Ovary (tissue), 3 donors: ENCODE measurements around the gene BBOF1.

Source experiments
- EP300 ChIP-seq: sonication (generic); formaldehyde crosslinking; IDR thresholded peaks from one replicate; pipeline ENCODE4 v1.6.1; 2017; ENCODE audit warnings: antibody characterized with exemption
- POLR2A ChIP-seq: fragments of 450-650 bp; IDR thresholded peaks from one replicate; pipeline ENCODE4 v1.6.1; 2017; ENCODE audit warnings: antibody characterized with exemption, mild to moderate bottlenecking, moderate library complexity
- TF ChIP-seq, protein P1 (sequence below), 3 donors: fragments of 450-650 bp in 2 of 3; fragments of 200-600 bp in 1 of 3; IDR thresholded peaks; one replicate each; pipeline versions ENCODE4 v1.5.1 to v1.8.0; 2016 to 2022; ENCODE audit warnings: antibody characterized with exemption in 3 of 3, mild to moderate bottlenecking in 1 of 3
- donor health status: DM: no; HTN: no; CAD: no.

DNA sequence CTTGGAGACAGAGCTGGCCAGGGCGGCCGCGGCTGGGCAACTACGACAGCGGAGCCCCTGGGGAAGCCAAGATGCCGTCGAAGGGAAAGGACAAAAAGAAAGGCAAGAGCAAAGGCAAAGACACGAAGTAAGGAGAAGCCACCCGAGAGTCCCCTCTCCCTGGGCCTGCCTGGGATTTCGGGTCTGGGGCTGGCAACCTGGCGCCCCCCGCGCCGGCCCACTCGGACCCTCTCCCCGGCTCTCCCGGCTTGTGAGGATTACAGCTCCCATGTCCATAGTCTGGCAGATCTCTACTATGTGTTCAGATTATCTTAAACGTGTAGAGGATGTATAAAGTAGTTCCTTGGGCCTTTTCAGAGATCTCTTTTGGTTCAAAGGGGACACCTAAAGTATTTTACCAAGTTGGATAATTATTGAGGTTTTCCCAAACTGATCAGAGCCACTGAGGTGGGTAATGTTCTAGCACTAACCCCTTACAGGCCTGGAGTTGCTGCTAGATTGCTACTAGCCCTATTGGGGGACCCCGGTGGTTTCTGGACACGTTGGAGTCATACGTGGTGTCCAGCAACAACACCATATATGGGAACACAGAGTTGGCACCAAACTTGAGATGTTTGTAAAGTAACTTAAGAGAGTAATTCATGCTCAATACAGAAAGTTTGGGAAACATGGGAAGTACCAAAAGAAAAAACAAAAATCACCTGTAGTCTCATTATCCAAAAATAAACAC lies 424 bp downstream of the BBOF1 start:
- TF ChIP-seq, protein P1, sequence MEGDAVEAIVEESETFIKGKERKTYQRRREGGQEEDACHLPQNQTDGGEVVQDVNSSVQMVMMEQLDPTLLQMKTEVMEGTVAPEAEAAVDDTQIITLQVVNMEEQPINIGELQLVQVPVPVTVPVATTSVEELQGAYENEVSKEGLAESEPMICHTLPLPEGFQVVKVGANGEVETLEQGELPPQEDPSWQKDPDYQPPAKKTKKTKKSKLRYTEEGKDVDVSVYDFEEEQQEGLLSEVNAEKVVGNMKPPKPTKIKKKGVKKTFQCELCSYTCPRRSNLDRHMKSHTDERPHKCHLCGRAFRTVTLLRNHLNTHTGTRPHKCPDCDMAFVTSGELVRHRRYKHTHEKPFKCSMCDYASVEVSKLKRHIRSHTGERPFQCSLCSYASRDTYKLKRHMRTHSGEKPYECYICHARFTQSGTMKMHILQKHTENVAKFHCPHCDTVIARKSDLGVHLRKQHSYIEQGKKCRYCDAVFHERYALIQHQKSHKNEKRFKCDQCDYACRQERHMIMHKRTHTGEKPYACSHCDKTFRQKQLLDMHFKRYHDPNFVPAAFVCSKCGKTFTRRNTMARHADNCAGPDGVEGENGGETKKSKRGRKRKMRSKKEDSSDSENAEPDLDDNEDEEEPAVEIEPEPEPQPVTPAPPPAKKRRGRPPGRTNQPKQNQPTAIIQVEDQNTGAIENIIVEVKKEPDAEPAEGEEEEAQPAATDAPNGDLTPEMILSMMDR (IDR thresholded peaks at IDR 0.05) = no peak
- TF ChIP-seq EP300 (no peak), POLR2A (no peak)
